GM19438 (cell line): ENCODE data around the gene RFXANK.
"Not testable (repeated sequence)": the region's sequence is repeated elsewhere in the genome, so short reads cannot be mapped to it uniquely, and the experiment has no call there.

Source experiments
- ATAC-seq: cut with Tn5 transposase; IDR thresholded peaks from one replicate; pipeline ENCODE4 v1.9.1; 2021; ENCODE audit warnings: low read depth; ENCODE audit not compliant: unreplicated experiment

RFXANK gene

DNA sequence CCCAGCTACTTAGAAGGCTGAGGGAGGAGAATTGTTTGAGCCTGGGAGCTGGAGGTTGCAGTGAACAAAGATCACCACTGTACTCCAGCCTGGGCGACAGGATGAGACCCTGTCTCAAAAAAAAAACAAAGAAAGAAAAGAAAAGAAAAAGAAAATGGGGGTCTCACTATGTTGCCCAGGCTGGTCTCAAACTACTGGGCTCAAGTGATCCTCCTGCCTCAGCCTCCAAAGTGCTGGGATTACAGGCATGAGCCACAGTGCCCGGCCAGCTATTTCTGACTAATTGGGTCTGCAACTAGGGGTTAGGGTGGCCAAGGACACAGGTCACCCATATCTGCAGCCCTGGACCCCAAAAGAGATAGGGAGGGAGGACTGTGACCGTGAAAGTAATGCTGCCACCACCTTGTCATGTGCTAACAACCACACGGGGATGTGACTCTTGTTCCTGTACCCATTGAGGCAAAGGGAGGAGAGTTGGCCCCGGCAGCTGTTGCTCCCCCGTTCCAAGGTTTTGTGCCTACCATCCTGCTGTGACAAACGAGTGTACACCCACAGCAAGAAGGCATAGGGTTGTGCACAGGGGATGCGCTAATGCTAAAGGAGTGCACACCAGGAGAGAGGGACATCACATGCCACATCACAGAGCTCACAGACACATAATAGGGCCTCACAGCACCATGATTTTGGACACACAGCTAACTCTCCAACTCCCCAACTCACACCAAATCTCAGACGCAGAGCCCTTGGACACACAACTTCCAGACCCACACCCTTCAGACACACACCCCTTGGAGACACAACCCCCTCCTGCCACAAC is 22.6 kb upstream of the RFXANK start:
- no peak for ATAC-seq

- ATAC-seq: peak; percentile 84
These were observed 21.8 kb upstream of the RFXANK start, which contains the start of gene MEF2B for GRCh38 chr19:19170053-19170872. Gene MEF2B, minus strand, starts transcription at chr19:19170263. Its CDS starts 19,528 bp downstream, at chr19:19150735.

GRCh38 chr19:19170873-19171672 is 21.0 kb upstream of the RFXANK start:
- ATAC-seq: no peak

- ATAC-seq: no peak
These were observed 20.1 kb upstream of the RFXANK start for GRCh38 chr19:19171821-19172532.

- ATAC-seq: not testable (repeated sequence)
These were observed 18.8 kb upstream of the RFXANK start for GRCh38 chr19:19173243-19173642.

DNA sequence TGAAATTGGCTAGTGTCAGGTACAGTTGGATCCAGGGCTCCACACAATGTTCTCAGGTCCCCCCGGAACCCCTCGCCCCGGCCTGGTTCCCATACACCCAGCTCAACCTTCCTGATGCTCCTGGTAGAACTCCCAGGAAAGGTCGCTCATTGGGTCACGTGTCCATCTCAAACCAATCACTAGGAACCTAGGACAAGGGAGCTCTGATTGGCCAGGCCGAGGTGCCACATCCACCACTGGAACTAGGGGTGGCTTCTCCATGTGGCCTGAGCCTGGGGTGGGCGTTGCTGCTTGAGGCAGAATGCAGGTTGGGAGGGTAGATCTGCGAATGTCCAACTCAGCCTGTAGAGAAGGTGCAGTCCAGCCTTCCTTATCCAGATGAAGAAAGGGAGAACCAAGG is 15.1 kb upstream of the RFXANK start:
- no peak for ATAC-seq

DNA sequence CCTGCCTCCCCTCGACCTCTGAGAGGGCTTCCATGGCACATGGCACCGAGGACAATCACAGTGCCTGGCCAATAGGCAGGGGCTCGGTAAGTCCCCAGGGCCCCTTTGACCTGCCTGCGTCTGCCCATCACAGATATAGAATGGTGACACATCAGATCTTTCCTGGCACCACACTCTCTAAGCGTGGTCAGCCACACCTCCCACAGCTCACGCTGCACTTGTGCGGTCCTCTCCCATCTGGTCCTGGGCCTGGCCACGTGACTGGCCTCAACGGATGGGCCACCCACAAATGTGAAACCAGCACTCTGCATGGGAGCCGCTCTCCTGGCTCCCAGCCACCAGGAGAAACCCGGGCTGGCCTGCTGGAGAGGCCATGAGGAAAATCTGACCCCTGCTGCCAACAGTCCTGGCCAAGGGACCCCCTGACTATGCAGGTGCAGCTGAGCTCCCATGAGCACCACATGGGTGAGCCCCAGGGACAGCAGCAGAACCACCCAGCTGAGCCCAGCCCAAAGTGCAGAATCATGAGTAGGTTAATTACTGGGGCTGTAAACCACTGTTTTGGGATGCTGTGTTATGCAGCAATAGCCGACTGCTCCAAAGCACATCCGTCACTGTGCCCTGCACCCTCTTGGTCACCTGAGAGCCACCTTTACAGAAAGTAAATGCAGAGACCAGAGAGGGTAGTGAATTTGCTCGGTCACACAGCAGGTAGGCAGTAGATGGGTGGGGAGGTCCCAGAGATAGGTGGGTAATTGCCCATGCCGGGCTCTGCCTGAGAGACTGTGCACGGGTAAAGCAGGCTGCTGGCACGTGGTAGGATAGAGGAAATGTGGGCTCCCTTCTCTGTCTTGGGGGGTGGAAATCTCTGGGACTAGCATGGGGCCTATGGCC is 12.3 kb upstream of the RFXANK start:
- ATAC-seq: no peak

GRCh38 chr19:19181488-19181998 is 10.5 kb upstream of the RFXANK start:
- ATAC-seq: no peak

GRCh38 chr19:19185853-19186740 is 6.0 kb upstream of the RFXANK start:
- no peak for ATAC-seq

DNA sequence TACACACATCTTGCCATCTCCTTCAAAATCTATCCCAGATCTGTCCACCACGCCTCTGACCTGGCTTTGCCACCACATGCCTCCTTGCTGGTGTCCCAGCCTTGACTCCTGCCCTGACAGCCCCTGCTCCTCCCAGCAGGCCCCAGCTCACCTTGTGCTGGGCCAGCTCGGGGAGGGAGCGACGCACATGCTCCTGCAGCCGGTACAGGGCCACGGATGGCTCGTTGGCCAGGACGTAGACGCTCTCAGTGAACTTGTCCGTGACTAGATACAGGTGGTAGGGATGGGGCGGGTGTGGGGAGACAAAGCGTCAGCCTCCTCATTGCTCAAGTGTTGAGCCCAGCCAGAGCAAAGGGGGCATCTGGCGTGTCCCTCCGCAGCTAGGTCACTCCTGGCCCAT is 5.3 kb upstream of the RFXANK start:
- ATAC-seq: no peak

GRCh38 chr19:19191768-19192077 is 335 bp upstream of the RFXANK start:
- ATAC-seq: no peak

DNA sequence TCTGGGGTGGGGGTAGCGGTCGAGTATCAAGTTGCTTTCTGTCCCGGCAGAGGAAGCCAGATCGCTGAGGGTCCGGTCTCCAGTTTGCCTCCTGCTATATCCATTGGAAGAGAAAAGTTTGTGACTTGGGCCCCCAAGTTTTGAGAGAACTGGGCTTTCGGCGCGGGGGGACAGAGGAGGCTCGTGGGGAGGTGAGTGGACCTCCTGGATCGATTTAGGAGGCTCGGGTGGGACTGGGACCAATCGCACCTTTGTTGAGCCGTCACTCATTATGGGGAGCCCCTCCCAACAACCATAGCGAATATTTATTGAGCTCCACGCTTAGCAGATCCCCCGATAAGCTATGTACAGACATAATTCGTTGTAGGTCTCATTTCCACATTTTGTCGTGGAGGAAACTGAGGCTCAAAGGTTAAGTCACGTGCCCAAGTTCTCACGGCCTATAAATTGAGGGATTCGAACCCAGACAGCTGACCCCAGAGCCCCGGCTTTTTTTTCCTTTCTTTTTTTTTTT is 909 bp downstream of the RFXANK start:
- no peak for ATAC-seq

DNA sequence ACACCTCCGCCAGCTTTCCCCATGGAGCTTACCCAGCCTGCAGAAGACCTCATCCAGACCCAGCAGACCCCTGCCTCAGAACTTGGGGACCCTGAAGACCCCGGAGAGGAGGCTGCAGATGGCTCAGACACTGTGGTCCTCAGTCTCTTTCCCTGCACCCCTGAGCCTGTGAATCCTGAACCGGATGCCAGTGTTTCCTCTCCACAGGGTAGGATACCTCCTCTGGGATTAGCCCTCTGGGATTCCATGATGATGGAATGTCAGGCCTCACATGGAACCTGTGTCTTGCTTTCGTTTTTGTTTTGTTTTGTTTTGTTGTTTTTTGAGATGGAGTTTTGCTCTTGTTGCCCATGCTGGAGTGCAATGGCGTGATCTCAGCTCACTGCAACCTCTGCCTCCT is 1.9 kb downstream of the RFXANK start:
- no peak for ATAC-seq

DNA sequence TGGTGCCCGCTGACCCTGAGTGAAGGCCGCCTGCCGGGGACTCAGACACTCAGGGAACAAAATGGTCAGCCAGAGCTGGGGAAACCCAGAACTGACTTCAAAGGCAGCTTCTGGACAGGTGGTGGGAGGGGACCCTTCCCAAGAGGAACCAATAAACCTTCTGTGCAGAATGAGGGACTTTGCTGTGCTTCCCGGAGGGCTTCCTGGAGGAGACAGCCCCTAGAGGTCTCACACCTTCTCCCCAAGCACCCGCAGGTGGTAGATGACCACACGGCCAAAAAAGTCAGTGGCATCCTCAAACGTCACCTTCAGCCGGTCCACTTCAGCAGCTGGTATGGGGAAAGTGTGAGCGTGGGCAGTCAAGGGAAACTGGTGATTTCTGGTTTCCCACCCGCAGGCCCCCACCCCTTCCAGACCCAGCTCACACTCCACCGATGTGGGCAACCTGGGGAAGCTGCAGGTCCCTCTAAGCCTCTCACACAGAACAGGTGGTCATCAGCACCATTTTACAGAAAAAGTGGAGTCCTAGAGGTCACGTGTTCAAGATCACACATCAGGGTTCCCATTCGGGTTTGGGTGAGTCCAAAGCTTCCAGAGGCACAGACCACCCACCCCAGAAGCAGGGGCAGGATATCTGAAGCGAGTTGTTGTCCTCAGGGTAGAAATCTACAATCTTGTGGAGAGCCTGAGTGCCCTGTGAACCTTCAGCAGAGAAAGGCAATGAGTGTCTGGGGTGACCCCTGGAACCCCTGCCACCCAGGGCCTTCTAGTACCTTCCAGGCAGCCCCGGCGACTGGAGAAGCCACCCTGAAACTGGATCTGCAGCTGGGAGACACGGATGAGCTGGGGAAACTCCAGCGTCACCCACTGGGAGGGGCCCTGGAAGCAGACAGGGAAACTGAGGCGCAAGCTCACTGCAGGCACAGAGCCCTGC is 9.9 kb downstream of the RFXANK start:
- no peak for ATAC-seq

DNA sequence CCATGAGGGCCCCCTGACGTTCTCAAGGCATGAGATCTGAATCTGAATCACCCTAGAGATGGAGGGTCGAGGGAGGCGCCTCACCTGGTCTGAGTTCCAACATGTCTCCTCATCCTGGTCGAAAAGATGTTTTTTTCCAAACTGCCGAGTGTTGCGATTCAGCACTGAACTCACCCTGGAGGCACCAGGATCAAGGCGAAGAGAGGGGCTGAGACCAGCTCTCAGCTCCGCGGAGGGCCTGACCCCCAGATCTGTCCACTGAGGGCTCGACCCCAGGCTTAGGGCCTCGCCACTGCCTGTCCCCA is 10.6 kb downstream of the RFXANK start:
- ATAC-seq: no peak

DNA sequence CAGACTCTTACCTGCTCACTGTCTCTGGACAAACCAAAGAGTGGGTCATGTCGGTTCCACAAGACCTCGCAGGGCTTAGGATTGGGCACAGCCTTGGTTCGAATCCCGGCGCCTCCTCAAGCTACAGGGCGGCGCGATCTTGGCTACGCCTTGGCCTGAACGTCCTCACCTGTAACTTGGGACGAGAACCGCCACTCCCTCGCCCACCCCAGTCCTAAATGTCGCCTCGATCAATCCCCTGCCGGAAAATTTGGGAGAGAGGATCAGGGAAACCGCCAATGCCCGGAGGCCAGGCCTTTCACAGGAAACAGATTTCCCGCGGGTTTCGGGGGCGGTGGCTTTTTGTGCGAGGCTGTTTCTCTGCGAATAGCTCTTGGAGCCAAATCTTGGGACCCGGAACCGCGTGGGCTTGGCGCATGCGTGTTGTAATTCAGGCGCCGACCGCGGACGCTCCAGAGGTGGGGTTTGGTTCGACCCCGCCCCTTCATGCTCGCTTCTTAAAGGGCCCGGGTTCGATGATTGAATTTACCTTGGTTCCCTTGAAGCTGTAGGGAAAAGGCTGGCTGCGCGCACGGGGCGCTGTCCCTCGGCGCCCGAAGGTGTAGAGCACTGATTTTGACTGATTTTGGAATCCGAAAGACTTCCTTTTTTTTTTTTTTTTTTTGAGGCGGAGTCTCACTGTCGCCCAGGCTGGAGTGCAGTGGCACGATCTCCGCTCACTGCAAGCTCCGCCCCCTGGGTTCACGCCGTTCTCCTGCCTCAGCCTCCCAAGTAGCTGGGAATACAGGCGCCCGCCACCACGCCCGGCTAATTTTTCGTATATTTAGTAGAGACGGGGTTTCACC is 11.2 kb downstream of the RFXANK start, which contains the start of gene NR2C2AP:
TSS of gene NR2C2AP (minus strand) at position 403 of the 845 bp plus-strand sequence. CDS start at position 49, 354 bp downstream.
- ATAC-seq: peak; percentile 66
